Right lung (tissue), 5 donors: ENCODE measurements around the gene TMUB1. TPM values are rescaled to one million over a fixed set of nuclear protein-coding genes. Genes with fewer than 3 reads are reported as not detected.

Source experiments
- DNase-seq, 2 donors: peaks; one replicate each; pipeline ENCODE4 v3.0.0-alpha.2; 2013
- polyA plus RNA-seq, 5 donors: library from polyadenylated mRNA; unstranded; fragments of 120-200 nt; gene quantifications; one replicate each; pipeline versions ENCODE4 v1.2.1 to v1.2.3, GENCODE V29; 2013; ENCODE audit warnings: inconsistent platforms in 1 of 5, low replicate concordance in 1 of 5; ENCODE audit not compliant: insufficient read length in 5 of 5, insufficient read depth in 1 of 5

The TMUB1 gene
- polyA plus RNA-seq, 5 donors, result 17.8 to 41.3 (median 22.8) TPM

- DNase-seq, result no peak
These were observed 24.6 kb upstream of the TMUB1 start for GRCh38 chr7:151107882-151108281.

GRCh38 chr7:151104411-151105235 is 21.3 kb upstream of the TMUB1 start:
- no peak for DNase-seq

GRCh38 chr7:151103973-151104372 is 20.7 kb upstream of the TMUB1 start:
- DNase-seq, result no peak

- no peak for DNase-seq
These were observed 19.7 kb upstream of the TMUB1 start for GRCh38 chr7:151102991-151103390.

GRCh38 chr7:151101621-151102396 is 18.5 kb upstream of the TMUB1 start:
- DNase-seq, result no peak

GRCh38 chr7:151100921-151101320 is 17.6 kb upstream of the TMUB1 start:
- DNase-seq, result no peak

GRCh38 chr7:151099486-151100211 is 16.4 kb upstream of the TMUB1 start:
- DNase-seq, result no peak

- no peak for DNase-seq
These were observed 12.7 kb upstream of the TMUB1 start for GRCh38 chr7:151095828-151096475.

GRCh38 chr7:151095123-151095797 is 12.0 kb upstream of the TMUB1 start:
- DNase-seq, result no peak

- no peak for DNase-seq
These were observed 11.4 kb upstream of the TMUB1 start for GRCh38 chr7:151094675-151095074.

GRCh38 chr7:151093748-151094147 is 10.5 kb upstream of the TMUB1 start:
- no peak for DNase-seq

- DNase-seq, result no peak
These were observed 8.7 kb upstream of the TMUB1 start for GRCh38 chr7:151091988-151092387.

GRCh38 chr7:151091431-151091830 is 8.1 kb upstream of the TMUB1 start:
- DNase-seq, result no peak

- DNase-seq, result no peak
These were observed 7.7 kb upstream of the TMUB1 start for GRCh38 chr7:151091003-151091402.

- DNase-seq, result no peak
These were observed 6.8 kb upstream of the TMUB1 start for GRCh38 chr7:151089893-151090730.

- peak in 1 of 2 donors; percentile 55 for DNase-seq
These were observed 5.8 kb upstream of the TMUB1 start for GRCh38 chr7:151088856-151089699.

- DNase-seq, result no peak
These were observed 4.9 kb upstream of the TMUB1 start for GRCh38 chr7:151088019-151088855.
